OCI-LY1 (cell line): ENCODE measurements around the gene HS3ST3B1.

ENCODE experiments used
- EZH2 ChIP-seq: fragments of 200-600 bp; sonication (generic), shearing (Covaris generic); IDR thresholded peaks from 2 replicates; pipeline ENCODE4 v1.8.0; 2017; ENCODE audit warnings: borderline replicate concordance, mixed run types, mild to moderate bottlenecking, antibody characterized with exemption, low read length, moderate library complexity, mixed read lengths
- TF ChIP-seq, protein P1 (sequence below): fragments of 200-600 bp; sonication (generic), shearing (Covaris generic); IDR thresholded peaks from 2 replicates; pipeline ENCODE4 v1.5.1; 2017; ENCODE audit warnings: mild to moderate bottlenecking, antibody characterized with exemption, low read length, moderate library complexity, mixed read lengths

DNA sequence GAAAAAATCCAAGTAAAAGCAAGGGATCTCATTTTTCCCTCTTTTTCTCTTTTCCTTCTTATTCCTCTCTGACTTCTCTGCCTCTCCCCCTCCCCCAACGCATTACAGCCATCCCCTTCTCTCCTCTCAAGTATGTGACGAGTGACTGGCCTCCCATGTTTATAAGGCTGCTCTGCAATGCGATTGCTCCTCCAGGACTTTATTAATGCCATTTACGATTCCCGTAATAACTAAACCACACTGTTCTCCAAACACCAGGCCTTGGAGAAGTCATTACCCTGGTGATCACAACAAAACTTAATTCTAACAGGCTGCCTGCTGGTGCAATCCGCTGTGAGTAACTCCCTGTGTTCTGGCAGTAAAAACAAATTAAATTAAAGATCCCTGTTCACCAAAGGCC is 88.8 kb downstream of the HS3ST3B1 start:
- TF ChIP-seq, protein P1, sequence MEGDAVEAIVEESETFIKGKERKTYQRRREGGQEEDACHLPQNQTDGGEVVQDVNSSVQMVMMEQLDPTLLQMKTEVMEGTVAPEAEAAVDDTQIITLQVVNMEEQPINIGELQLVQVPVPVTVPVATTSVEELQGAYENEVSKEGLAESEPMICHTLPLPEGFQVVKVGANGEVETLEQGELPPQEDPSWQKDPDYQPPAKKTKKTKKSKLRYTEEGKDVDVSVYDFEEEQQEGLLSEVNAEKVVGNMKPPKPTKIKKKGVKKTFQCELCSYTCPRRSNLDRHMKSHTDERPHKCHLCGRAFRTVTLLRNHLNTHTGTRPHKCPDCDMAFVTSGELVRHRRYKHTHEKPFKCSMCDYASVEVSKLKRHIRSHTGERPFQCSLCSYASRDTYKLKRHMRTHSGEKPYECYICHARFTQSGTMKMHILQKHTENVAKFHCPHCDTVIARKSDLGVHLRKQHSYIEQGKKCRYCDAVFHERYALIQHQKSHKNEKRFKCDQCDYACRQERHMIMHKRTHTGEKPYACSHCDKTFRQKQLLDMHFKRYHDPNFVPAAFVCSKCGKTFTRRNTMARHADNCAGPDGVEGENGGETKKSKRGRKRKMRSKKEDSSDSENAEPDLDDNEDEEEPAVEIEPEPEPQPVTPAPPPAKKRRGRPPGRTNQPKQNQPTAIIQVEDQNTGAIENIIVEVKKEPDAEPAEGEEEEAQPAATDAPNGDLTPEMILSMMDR, result no peak
- TF ChIP-seq EZH2, result no peak
